ENCODE data around the gene ARHGAP10. TPM values are rescaled to one million over a fixed set of nuclear protein-coding genes. Genes with fewer than 3 reads are reported as not detected.

ARHGAP10 gene
- total RNA-seq, 4 donors from 2014 or later = 26.5 to 117 (median 29.7) TPM

GRCh38 chr4:147839200-147839599 lies 107.3 kb downstream of the ARHGAP10 start:
- no peak for DNase-seq
- WGBS, 2 donors = 62 to 72% methylated on average over 2 of the region's 2 CpGs
- H3K9me3 ChIP-seq = no peaks in the 10 kb centered on the region
- no peak for TF ChIP-seq POLR2A (IDR thresholded peaks at IDR 0.05)
- TF ChIP-seq CTCF (IDR thresholded peaks at IDR 0.05) = no peak
- H3K27me3 ChIP-seq = no peaks in the 10 kb centered on the region
- intact Hi-C loops (cut with DNase I) = no loop called here
- H3K4me1 ChIP-seq = peaks cover 6 to 51% (median 6%) of the 10 kb centered on the region in 3 donors
- peak overlapping the region in 3 of 4 donors; percentile 38 to 93 (median 57) for H3K27ac ChIP-seq
- no peaks in the 10 kb centered on the region for H3K36me3 ChIP-seq
- H3K4me3 ChIP-seq = no peak overlapping the region

- Histone ChIP-seq H3K4me1 (peaks cover 6 to 51% (median 9%) of the 10 kb centered on the region in 3 donors), H3K9me3 (no peaks in the 10 kb centered on the region), H3K4me3 (no peak overlapping the region), H3K27ac (peak overlapping the region in 3 of 4 donors; percentile 38 to 93 (median 57)), H3K36me3 (peaks cover 0 to 3% (median 0%) of the 10 kb centered on the region in 3 donors), H3K27me3 (no peaks in the 10 kb centered on the region)
- intact Hi-C loops (cut with DNase I) = no loop called here
- DNase-seq = no peak
- WGBS, 2 donors = 81 to 84% methylated on average over 3 of the region's 3 CpGs
- no peak for TF ChIP-seq POLR2A (IDR thresholded peaks at IDR 0.05)
- no peak for TF ChIP-seq CTCF (IDR thresholded peaks at IDR 0.05)
Measured at GRCh38 chr4:147839663-147840062, 107.8 kb downstream of the ARHGAP10 start.

GRCh38 chr4:147840838-147841738 lies 109.2 kb downstream of the ARHGAP10 start:
- 72 to 79% methylated on average over 4 of the region's 4 CpGs for WGBS, 2 donors
- Histone ChIP-seq H3K36me3 (peaks cover 0 to 5% (median 0%) of the 10 kb centered on the region in 3 donors), H3K9me3 (no peaks in the 10 kb centered on the region), H3K27ac (peak overlapping the region in 2 of 4 donors; percentile 57 to 93), H3K4me3 (no peak overlapping the region), H3K27me3 (no peaks in the 10 kb centered on the region), H3K4me1 (peaks cover 0 to 44% (median 11%) of the 10 kb centered on the region in 3 donors)
- TF ChIP-seq CTCF (IDR thresholded peaks at IDR 0.05) (no peak), POLR2A (IDR thresholded peaks at IDR 0.05) (no peak)
- intact Hi-C loops (cut with DNase I) = no loop called here
- DNase-seq = no peak

- Histone ChIP-seq H3K27ac (peak overlapping the region in 3 of 4 donors; percentile 35 to 93 (median 57)), H3K4me3 (no peak overlapping the region), H3K9me3 (no peaks in the 10 kb centered on the region), H3K4me1 (peaks cover 0 to 52% (median 11%) of the 10 kb centered on the region in 3 donors), H3K27me3 (no peaks in the 10 kb centered on the region), H3K36me3 (peaks cover 0 to 13% (median 0%) of the 10 kb centered on the region in 3 donors)
- intact Hi-C loops (cut with DNase I) = no loop called here
- TF ChIP-seq CTCF (IDR thresholded peaks at IDR 0.05) (no peak), POLR2A (IDR thresholded peaks at IDR 0.05) (no peak)
- whole genome bisulfite sequencing, 2 donors = 90 to 92% methylated on average over 6 of the region's 6 CpGs
- DNase-seq = no peak
Measured at GRCh38 chr4:147842573-147842972, 110.7 kb downstream of the ARHGAP10 start.

GRCh38 chr4:147843162-147843561 lies 111.3 kb downstream of the ARHGAP10 start:
- intact Hi-C loops (cut with DNase I) = no loop called here
- Histone ChIP-seq H3K4me1 (peaks cover 0 to 56% (median 11%) of the 10 kb centered on the region in 3 donors), H3K27ac (peak overlapping the region in 1 of 4 donors; percentile 57), H3K9me3 (no peaks in the 10 kb centered on the region), H3K4me3 (no peak overlapping the region), H3K27me3 (no peaks in the 10 kb centered on the region), H3K36me3 (peaks cover 0 to 19% (median 0%) of the 10 kb centered on the region in 3 donors)
- DNase-seq = no peak
- WGBS, 2 donors = 62 to 76% methylated on average over 5 of the region's 5 CpGs
- TF ChIP-seq CTCF (IDR thresholded peaks at IDR 0.05) (no peak), POLR2A (IDR thresholded peaks at IDR 0.05) (no peak)

Measured in esophagus squamous epithelium (tissue), 5 donors.